Skin epidermis (tissue), 12 donors: ENCODE results near the gene RAB5IF.

Source experiments
- H3K27ac ChIP-seq, 21 experiments: fragments of 200-600 bp; sonication (generic) in 11 of 21; one replicate each; pipeline ENCODE4 v1.5.0; 2020; ENCODE audit warnings: mild to moderate bottlenecking in 3 of 21, inconsistent platforms in 2 of 21, moderate library complexity in 2 of 21
- H3K4me3 ChIP-seq, 7 experiments: fragments of 200-600 bp; sonication (generic) in 2 of 7; one replicate each; pipeline ENCODE4 v1.5.0; 2020; ENCODE audit warnings: inconsistent platforms in 2 of 7, mild to moderate bottlenecking in 2 of 7, moderate library complexity in 1 of 7

The RAB5IF gene

DNA sequence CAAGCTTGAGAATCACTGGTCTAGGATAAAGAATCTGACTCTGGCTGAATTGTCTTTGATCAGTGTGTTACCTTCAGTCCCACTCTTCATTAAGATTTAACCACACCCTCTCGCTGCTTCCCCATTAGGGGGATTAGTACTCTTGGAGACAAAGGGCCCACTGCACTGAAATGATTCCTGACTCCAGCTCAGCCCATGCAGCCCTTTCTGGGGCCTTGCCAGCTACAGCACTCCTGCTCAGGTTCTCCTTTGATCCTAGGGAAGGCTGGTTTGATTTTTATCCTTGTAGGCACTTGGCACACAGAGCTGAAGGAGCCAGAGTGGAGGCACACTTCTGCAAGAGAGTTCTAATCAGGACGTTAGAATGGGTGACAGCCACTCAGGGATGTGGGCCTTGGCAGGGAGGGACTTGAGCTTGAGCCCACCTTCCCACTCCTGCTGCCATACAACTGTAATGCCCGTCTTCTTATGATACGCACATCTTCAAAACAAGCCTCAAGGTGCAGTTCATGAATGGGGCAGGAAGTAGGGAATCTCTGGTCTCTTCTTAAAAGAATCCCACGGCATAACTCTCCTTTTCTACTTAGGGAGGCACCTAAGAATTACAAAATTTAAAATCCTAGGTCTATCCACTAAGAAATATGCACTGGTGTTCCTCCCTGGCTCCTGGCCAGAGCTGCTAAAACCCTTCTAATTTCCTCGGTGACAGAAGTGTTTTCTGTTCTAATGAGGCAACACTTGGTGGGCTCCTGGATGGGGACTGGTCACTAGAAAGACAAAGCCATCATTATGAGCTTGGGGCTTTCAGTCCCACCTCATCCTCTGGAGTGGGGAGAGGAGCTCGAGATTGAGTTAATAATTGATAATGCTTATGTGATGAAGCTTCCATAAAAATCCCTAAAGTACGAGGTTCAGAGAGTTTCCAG lies 41.9 kb downstream of the RAB5IF start:
- no peak overlapping the region for H3K27ac ChIP-seq
- no peak overlapping the region for H3K4me3 ChIP-seq

- no peak overlapping the region for H3K27ac ChIP-seq
- H3K4me3 ChIP-seq: no peak overlapping the region
Measured at GRCh38 chr20:36653456-36653855, 47.9 kb downstream of the RAB5IF start.

GRCh38 chr20:36654506-36654905 lies 48.9 kb downstream of the RAB5IF start:
- Histone ChIP-seq H3K4me3 (no peak overlapping the region), H3K27ac (no peak overlapping the region)

- Histone ChIP-seq H3K27ac (no peak overlapping the region), H3K4me3 (no peak overlapping the region)
Measured at GRCh38 chr20:36655004-36655403, 49.4 kb downstream of the RAB5IF start.

DNA sequence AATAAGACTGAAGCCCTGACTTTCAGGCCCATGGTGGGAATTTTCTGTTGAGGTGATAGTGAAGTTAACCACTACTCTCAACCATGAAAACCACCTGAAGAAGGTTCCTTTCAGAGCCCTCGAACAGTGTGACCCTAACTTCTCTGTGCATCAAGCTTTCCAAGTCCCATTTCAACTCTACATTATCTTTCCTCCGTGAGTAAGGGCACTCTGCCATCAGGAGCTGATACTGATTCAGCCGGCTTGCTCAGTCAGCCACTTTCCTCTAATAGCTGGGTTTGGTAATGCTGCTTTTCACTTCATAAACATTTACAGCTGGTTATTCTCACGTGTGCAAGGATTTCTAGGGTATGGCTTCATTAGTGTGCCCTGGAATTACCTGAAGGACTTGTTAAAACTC lies 51.2 kb downstream of the RAB5IF start:
- H3K27ac ChIP-seq: no peak overlapping the region
- H3K4me3 ChIP-seq: no peak overlapping the region

GRCh38 chr20:36658300-36658699 lies 52.7 kb downstream of the RAB5IF start:
- Histone ChIP-seq H3K4me3 (no peak overlapping the region), H3K27ac (no peak overlapping the region)
